ENCODE measurements around the gene KRT79. TPM values are rescaled to one million over a fixed set of nuclear protein-coding genes. Genes with fewer than 3 reads are reported as not detected.

The KRT79 gene
- total and polyA plus RNA-seq, 3 donors from 2014 or later: 0.19 to 0.24 TPM; not detected in 1

- Histone ChIP-seq H3K27me3 (no peaks in the 10 kb centered on the region), H3K9me3 (no peaks in the 10 kb centered on the region), H3K27ac (no peak overlapping the region), H3K36me3 (ENCODE audit: low read depth, missing control alignments) (no peaks in the 10 kb centered on the region), H3K4me3 (no peak overlapping the region), H3K4me1 (peaks cover 8% of the 10 kb centered on the region)
- intact Hi-C loops (cut with DNase I; ENCODE audit: low total_unique reads): no loop called here
- TF ChIP-seq POLR2A (IDR thresholded peaks at IDR 0.05): no peak
- TF ChIP-seq, protein P1, sequence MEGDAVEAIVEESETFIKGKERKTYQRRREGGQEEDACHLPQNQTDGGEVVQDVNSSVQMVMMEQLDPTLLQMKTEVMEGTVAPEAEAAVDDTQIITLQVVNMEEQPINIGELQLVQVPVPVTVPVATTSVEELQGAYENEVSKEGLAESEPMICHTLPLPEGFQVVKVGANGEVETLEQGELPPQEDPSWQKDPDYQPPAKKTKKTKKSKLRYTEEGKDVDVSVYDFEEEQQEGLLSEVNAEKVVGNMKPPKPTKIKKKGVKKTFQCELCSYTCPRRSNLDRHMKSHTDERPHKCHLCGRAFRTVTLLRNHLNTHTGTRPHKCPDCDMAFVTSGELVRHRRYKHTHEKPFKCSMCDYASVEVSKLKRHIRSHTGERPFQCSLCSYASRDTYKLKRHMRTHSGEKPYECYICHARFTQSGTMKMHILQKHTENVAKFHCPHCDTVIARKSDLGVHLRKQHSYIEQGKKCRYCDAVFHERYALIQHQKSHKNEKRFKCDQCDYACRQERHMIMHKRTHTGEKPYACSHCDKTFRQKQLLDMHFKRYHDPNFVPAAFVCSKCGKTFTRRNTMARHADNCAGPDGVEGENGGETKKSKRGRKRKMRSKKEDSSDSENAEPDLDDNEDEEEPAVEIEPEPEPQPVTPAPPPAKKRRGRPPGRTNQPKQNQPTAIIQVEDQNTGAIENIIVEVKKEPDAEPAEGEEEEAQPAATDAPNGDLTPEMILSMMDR (IDR thresholded peaks at IDR 0.05): no peak
- DNase-seq: no peak
- WGBS, 2 donors: 93 to 96% methylated on average over 3 of the region's 3 CpGs
Observed at GRCh38 chr12:52784909-52785308, 49.2 kb downstream of the KRT79 start.

- intact Hi-C loops (cut with DNase I; ENCODE audit: low total_unique reads): no loop called here
- TF ChIP-seq, protein P1 (IDR thresholded peaks at IDR 0.05): no peak
- no peak for TF ChIP-seq POLR2A (IDR thresholded peaks at IDR 0.05)
- 89 to 91% methylated on average over 7 of the region's 7 CpGs for WGBS, 2 donors
- Histone ChIP-seq H3K9me3 (no peaks in the 10 kb centered on the region), H3K27ac (no peak overlapping the region), H3K4me3 (no peak overlapping the region), H3K4me1 (no peaks in the 10 kb centered on the region), H3K36me3 (ENCODE audit: low read depth, missing control alignments) (no peaks in the 10 kb centered on the region), H3K27me3 (no peaks in the 10 kb centered on the region)
- DNase-seq: no peak
Observed at GRCh38 chr12:52783563-52784316, 50.4 kb downstream of the KRT79 start.

DNA sequence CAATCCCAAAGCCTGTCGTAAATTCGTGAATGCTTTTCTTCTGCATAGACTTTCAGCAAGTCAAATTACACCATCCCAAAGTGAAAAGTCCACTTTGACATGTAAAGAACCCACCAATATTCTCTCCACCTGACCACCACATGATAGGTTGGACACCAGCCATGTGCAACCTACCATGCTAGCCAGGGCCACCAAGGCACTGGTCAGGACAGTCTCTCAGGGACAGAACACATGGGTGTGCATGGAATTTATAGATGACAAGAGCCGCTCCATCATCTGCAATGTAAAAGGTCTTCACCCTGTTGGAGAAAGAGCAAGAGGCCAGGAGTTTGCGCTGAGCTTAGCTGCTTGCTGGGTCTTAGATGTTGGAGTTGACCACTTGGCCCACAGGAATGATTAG is 51.6 kb downstream of the KRT79 start:
- Histone ChIP-seq H3K4me1 (no peaks in the 10 kb centered on the region), H3K27ac (no peak overlapping the region), H3K36me3 (ENCODE audit: low read depth, missing control alignments) (no peaks in the 10 kb centered on the region), H3K27me3 (no peaks in the 10 kb centered on the region), H3K4me3 (no peak overlapping the region), H3K9me3 (no peaks in the 10 kb centered on the region)
- 96 to 98% methylated on average over 4 of the region's 4 CpGs for WGBS, 2 donors
- DNase-seq: no peak
- intact Hi-C loops (cut with DNase I; ENCODE audit: low total_unique reads): no loop called here
- TF ChIP-seq, protein P1 (IDR thresholded peaks at IDR 0.05): no peak
- no peak for TF ChIP-seq POLR2A (IDR thresholded peaks at IDR 0.05)

DNA sequence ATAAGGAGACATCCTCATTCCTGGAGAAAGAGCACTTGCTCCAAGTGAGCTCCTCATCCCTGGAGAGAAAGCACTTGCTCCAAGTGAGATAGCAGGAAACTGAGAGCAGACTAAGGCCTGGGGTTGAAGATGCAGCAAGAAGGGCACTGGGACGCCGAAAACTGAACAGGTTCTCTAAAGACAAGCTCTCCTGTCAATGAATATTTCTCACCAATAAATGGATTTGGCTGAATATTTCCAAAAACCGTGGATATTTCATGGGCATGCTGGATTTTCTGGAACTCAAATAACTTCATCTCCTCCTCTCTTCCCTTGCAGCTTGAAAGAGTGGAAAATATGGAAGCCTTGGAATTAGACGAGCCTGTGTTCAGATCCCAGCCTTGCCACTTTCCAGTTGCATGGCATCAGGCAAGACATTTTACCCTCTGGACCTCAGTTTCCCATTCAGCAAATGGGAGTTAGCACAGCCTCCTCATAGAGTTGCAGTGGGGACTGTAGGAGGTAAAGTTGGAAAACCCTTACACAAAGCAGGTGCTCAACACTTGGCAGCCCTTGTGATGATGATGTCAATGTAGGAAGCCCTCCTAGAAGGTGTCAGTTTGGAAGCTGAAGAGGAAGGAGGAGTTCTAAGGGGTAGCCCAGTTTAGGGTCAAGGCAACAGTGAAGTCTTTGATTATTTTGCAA is 52.6 kb downstream of the KRT79 start:
- 85 to 89% methylated on average over 4 of the region's 4 CpGs for WGBS, 2 donors
- intact Hi-C loops (cut with DNase I; ENCODE audit: low total_unique reads): no loop called here
- TF ChIP-seq, protein P1 (IDR thresholded peaks at IDR 0.05): no peak
- no peak for TF ChIP-seq POLR2A (IDR thresholded peaks at IDR 0.05)
- Histone ChIP-seq H3K4me1 (no peaks in the 10 kb centered on the region), H3K9me3 (no peaks in the 10 kb centered on the region), H3K4me3 (no peak overlapping the region), H3K27me3 (no peaks in the 10 kb centered on the region), H3K36me3 (ENCODE audit: low read depth, missing control alignments) (no peaks in the 10 kb centered on the region), H3K27ac (no peak overlapping the region)
- no peak for DNase-seq

Data from testis (tissue), 3 donors.